ENCODE data around the gene SHPK.
"Not testable (repeated sequence)": the region's sequence is repeated elsewhere in the genome, so short reads cannot be mapped to it uniquely, and the experiment has no call there.

SHPK gene

GRCh38 chr17:3596804-3597464 lies 39.1 kb downstream of the SHPK start:
- no peak for DNase-seq (ENCODE audit: insufficient read length, low spot score)
- TF ChIP-seq POLR2A (IDR thresholded peaks at IDR 0.05; ENCODE audit: low read depth, low read length), result no peak
- no peak for FAIRE-seq

- no peak for TF ChIP-seq POLR2A (IDR thresholded peaks at IDR 0.05; ENCODE audit: low read depth, low read length)
Measured at GRCh38 chr17:3594976-3595375, 41.1 kb downstream of the SHPK start.

DNA sequence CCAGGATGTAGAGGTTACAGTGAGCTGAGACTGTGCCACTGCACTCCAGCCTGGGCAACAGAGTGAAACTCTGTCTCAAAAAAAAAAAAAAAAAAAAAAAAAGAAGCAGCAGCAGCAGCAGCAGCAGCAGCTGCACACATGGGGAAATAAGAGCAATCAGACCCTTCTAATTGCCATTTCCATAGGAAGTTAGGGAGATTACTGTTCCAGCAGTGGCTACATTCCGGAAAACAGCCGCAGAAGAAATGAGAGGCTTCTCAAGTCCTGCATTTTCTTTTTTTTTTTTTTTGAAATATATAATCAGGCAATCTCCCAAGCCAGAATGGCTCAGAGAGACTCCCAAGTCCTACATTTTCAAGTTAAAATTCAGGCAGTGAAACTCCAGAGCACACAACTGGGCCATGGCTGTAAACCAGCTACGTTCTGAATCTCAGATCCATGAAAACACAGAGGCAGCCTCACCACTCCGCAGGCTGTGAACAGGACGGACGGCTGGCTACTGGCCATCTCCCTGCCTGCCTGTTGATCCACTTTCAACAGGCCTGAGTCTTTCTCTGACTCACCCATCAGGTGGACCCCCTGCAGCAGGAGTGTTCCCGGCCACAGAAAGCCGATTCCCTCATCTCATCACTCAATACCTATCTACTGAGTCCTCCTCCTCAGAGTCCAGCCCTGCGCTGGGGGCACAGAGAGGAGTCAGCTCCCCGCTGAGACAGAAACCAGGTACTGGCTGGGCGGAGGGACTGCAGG lies 41.8 kb downstream of the SHPK start:
- peak; percentile 96 for FAIRE-seq
- TF ChIP-seq POLR2A (IDR thresholded peaks at IDR 0.05; ENCODE audit: low read depth, low read length), result no peak
- peak; percentile 89 for DNase-seq (ENCODE audit: insufficient read length, low spot score)

More at GRCh38 chr17:3594976-3595375, 41.1 kb downstream of the SHPK start:
- DNase-seq (ENCODE audit: insufficient read length, low spot score) (no peak), FAIRE-seq (no peak)

- no peak for TF ChIP-seq POLR2A (IDR thresholded peaks at IDR 0.05; ENCODE audit: low read depth, low read length)
- DNase-seq (ENCODE audit: insufficient read length, low spot score) (no peak), FAIRE-seq (no peak)
Measured at GRCh38 chr17:3593384-3593783, 42.7 kb downstream of the SHPK start.

GRCh38 chr17:3592216-3592860 lies 43.7 kb downstream of the SHPK start:
- FAIRE-seq, result no peak
- no peak for DNase-seq (ENCODE audit: insufficient read length, low spot score)
- no peak for TF ChIP-seq POLR2A (IDR thresholded peaks at IDR 0.05; ENCODE audit: low read depth, low read length)

GRCh38 chr17:3590768-3591167 lies 45.3 kb downstream of the SHPK start:
- DNase-seq (ENCODE audit: insufficient read length, low spot score) (no peak), FAIRE-seq (no peak)
- no peak for TF ChIP-seq POLR2A (IDR thresholded peaks at IDR 0.05; ENCODE audit: low read depth, low read length)

GRCh38 chr17:3590231-3590630 lies 45.8 kb downstream of the SHPK start:
- DNase-seq (ENCODE audit: insufficient read length, low spot score) (no peak), FAIRE-seq (no peak)
- no peak for TF ChIP-seq POLR2A (IDR thresholded peaks at IDR 0.05; ENCODE audit: low read depth, low read length)

- no peak for DNase-seq (ENCODE audit: insufficient read length, low spot score)
- no peak for FAIRE-seq
- TF ChIP-seq POLR2A (IDR thresholded peaks at IDR 0.05; ENCODE audit: low read depth, low read length), result no peak
Measured at GRCh38 chr17:3589784-3590183, 46.3 kb downstream of the SHPK start.

- DNase-seq (ENCODE audit: insufficient read length, low spot score) (no peak), FAIRE-seq (no peak)
- TF ChIP-seq POLR2A (IDR thresholded peaks at IDR 0.05; ENCODE audit: low read depth, low read length), result no peak
Measured at GRCh38 chr17:3585826-3586225, 50.2 kb downstream of the SHPK start.

GRCh38 chr17:3583456-3583855 lies 52.6 kb downstream of the SHPK start:
- FAIRE-seq (no peak), DNase-seq (ENCODE audit: insufficient read length, low spot score) (no peak)
- no peak for TF ChIP-seq POLR2A (IDR thresholded peaks at IDR 0.05; ENCODE audit: low read depth, low read length)

DNA sequence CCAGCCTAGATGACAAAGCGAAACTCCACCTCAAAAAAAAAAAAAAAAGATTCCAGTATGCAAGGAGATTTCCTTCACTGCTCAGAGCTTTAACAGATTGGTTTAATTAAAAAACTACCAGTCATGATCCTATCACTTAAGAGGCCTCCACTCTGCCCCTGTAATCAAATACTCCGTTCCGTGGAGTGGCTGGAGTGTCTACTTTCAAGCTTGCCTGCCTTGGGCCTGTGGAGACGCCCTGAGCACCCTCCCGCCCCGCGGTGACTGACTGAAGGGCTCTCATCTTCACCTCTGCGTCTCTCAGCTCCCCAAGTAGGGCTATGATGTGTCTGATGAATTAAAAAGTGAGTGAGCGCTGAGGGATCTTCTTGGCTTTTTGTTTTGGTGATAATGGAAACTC lies 53.1 kb downstream of the SHPK start:
- no peak for TF ChIP-seq POLR2A (IDR thresholded peaks at IDR 0.05; ENCODE audit: low read depth, low read length)
- DNase-seq (ENCODE audit: insufficient read length, low spot score) (no peak), FAIRE-seq (no peak)

DNA sequence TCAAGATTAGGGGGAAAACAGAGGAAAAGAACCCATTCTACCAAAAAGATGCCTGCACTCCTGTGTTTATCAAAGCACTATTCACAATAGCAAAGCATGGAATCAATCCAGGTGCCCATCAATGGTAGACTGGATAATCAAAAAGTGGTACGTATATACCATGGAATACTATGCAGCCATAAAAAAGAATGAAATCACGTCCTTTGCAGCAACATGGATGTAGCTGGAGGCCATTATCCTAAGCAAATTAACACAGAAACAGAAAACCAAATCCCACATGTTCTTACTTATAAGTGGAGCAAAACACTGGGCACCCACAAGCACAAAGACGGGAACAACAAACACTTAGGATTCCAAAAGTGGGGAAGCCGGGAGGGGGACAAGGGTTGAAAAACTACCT lies 57.4 kb downstream of the SHPK start:
- FAIRE-seq; DNase-seq (ENCODE audit: insufficient read length, low spot score): not testable (repeated sequence)

- no peak for TF ChIP-seq POLR2A (IDR thresholded peaks at IDR 0.05; ENCODE audit: low read depth, low read length)
- DNase-seq (ENCODE audit: insufficient read length, low spot score) (no peak), FAIRE-seq (no peak)
Measured at GRCh38 chr17:3576970-3577369, 59.1 kb downstream of the SHPK start.

- no peak for TF ChIP-seq POLR2A (IDR thresholded peaks at IDR 0.05; ENCODE audit: low read depth, low read length)
- FAIRE-seq (peak; percentile 80), DNase-seq (ENCODE audit: insufficient read length, low spot score) (peak; percentile 25)
Measured at GRCh38 chr17:3575511-3575910, 60.5 kb downstream of the SHPK start.

DNA sequence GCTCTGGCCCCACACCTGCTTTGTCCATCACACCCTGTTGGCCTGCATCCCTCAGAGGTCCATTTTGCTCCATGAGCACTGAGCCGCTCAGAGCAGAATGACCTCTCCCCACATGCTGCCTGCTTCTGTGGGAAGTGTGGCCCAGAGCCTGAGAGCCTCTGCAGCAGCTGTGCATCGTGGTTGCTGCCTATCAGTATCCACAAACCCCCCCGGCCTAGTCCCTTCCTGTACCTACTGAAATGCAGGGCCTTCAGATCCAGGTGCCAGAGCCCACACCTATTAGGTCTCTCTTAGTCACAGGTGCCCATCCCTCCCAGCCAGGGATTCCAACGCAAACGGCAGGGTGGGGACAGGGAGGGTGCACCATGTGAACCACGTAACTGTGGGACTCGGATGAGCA lies 61.8 kb downstream of the SHPK start:
- DNase-seq (ENCODE audit: insufficient read length, low spot score) (no peak), FAIRE-seq (no peak)
- no peak for TF ChIP-seq POLR2A (IDR thresholded peaks at IDR 0.05; ENCODE audit: low read depth, low read length)

All from H54 (cell line).